HEK293T (cell line): ENCODE measurements around the gene MYH14.

ENCODE experiments used
- CTCF ChIA-PET: fragments of 350-600 bp; formaldehyde crosslinking; extraction: SDS; loops from one replicate; lab custom pipeline; 2021; ENCODE audit warnings: antibody characterized with exemption, inconsistent platforms; lab: Yijun Ruan, JAX
- POLR2A ChIA-PET: fragments of 350-600 bp; formaldehyde crosslinking; extraction: SDS; loops from one replicate; lab custom pipeline; 2020; ENCODE audit warnings: antibody characterized with exemption, inconsistent platforms; lab: Yijun Ruan, JAX
- DNase-seq: peaks from one replicate; pipeline ENCODE4 v3.0.0; 2012; ENCODE audit warnings: mixed read lengths; ENCODE audit errors: extremely low spot score
- ARNT ChIP-seq: fragments of 450-650 bp; IDR thresholded peaks from 2 replicates; pipeline ENCODE4 v1.6.1; 2017; ENCODE audit warnings: mild to moderate bottlenecking
- BHLHE40 ChIP-seq: fragments of 450-650 bp; IDR thresholded peaks from 2 replicates; pipeline ENCODE4 v1.6.1; 2016; ENCODE audit warnings: mild to moderate bottlenecking, moderate library complexity, borderline replicate concordance
- CTBP1 ChIP-seq: fragments of 450-650 bp; IDR thresholded peaks from 2 replicates; pipeline ENCODE4 v1.6.1; 2016; ENCODE audit warnings: borderline replicate concordance
- ELF4 ChIP-seq: fragments of 450-650 bp; IDR thresholded peaks from 2 replicates; pipeline ENCODE4 v1.6.1; 2017; ENCODE audit warnings: antibody characterized with exemption
- FOXA1 ChIP-seq: fragments of 450-650 bp; IDR thresholded peaks from 2 replicates; pipeline ENCODE4 v1.6.1; 2016; ENCODE audit warnings: mild to moderate bottlenecking
- FOXK2 ChIP-seq: fragments of 450-650 bp; IDR thresholded peaks from 2 replicates; pipeline ENCODE4 v1.6.1; 2016; ENCODE audit warnings: mild to moderate bottlenecking
- FOXM1 ChIP-seq: fragments of 450-650 bp; IDR thresholded peaks from 2 replicates; pipeline ENCODE4 v1.6.1; 2017; ENCODE audit warnings: mild to moderate bottlenecking, borderline replicate concordance
- HDGF ChIP-seq: fragments of 450-650 bp; IDR thresholded peaks from 2 replicates; pipeline ENCODE4 v1.6.1; 2017; ENCODE audit warnings: antibody characterized with exemption, borderline replicate concordance
- L3MBTL2 ChIP-seq: fragments of 450-650 bp; conservative IDR thresholded peaks from 2 replicates; pipeline ENCODE4 v1.6.1; 2016; ENCODE audit warnings: mild to moderate bottlenecking
- LEF1 ChIP-seq: fragments of 450-650 bp; IDR thresholded peaks from 2 replicates; pipeline ENCODE4 v1.6.1; 2017; ENCODE audit warnings: mild to moderate bottlenecking, borderline replicate concordance
- NFRKB ChIP-seq: fragments of 450-650 bp; IDR thresholded peaks from 2 replicates; pipeline ENCODE4 v1.6.1; 2016; ENCODE audit warnings: mild to moderate bottlenecking, moderate library complexity
- SP1 ChIP-seq: fragments of 450-650 bp; IDR thresholded peaks from 2 replicates; pipeline ENCODE4 v1.6.1; 2017
- SUZ12 ChIP-seq: fragments of 450-650 bp; IDR thresholded peaks from 2 replicates; pipeline ENCODE4 v1.6.1; 2016; ENCODE audit warnings: mild to moderate bottlenecking
- TARDBP ChIP-seq: fragments of 450-650 bp; IDR thresholded peaks from 2 replicates; pipeline ENCODE4 v1.6.1; 2016
- ZNF384 ChIP-seq: fragments of 450-650 bp; IDR thresholded peaks from 2 replicates; pipeline ENCODE4 v1.6.1; 2016
- TF ChIP-seq, protein P1 (sequence below): fragments of 450-650 bp; IDR thresholded peaks from 2 replicates; pipeline ENCODE4 v1.6.1; 2016

MYH14 gene

DNA sequence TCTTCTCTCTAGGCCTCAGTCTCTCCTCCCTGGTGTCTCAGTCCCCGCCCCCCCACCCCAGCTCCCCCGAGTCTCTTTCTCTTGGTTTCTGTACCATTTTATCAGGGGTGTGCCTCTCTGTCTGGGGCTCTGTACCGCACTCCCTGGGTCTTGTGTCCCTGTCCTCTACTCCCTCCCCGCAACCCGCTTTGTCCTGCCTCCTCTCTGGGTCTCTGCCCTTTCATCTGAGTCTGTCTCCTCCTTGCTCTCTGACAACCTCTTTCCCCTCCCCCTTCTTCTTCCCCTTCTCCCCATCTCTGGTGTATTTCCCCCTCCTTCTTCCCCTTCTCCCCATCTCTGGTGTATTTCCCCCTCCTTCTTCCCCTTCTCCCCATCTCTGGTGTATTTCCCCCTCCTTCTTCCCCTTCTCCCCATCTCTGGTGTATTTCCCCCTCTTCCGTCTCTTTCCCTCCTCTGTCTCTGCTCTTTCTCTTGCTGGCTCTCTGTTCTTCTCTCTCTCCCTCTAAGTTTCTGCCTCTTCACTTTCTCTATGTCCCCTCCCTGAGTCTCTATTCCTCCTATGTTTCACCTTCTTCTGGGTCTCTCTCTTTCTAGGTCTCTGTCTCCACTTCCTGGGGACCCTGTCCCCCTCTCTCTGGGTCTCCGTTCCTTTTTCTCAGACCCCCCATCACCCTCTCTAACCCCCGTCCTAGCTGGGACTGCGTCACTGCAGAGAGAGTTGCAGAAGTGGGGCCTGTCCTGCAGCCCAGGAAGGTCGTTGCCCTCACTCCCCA is 128.0 kb downstream of the MYH14 start:
- no peak for DNase-seq
- TF ChIP-seq SP1 (no peak), SUZ12 (no peak), ELF4 (no peak), CTBP1 (no peak), BHLHE40 (no peak), FOXK2 (no peak), HDGF (no peak), ZNF384 (no peak), FOXM1 (no peak), ARNT (no peak), NFRKB (no peak)
- ChIA-PET POLR2A (no interaction called here), CTCF (no interaction called here)

DNA sequence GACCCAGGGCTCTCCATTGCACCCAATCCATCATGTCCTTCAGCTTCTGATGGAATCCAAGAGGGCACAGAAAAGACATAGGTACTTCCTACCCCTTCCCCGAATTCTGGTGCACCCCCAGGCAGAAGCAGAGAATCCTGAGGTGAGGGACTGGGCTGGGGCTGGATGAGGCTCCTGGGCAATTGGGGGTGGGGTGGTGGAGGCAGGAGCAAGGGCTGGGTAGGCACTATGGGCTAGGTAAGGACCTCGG is 128.5 kb downstream of the MYH14 start:
- ChIA-PET CTCF (no interaction called here), POLR2A (no interaction called here)
- no peak for DNase-seq
- TF ChIP-seq TARDBP: no peak
- no peak for TF ChIP-seq BHLHE40
- TF ChIP-seq L3MBTL2: no peak
- TF ChIP-seq NFRKB: no peak
- TF ChIP-seq LEF1: no peak
- TF ChIP-seq SUZ12: no peak
- no peak for TF ChIP-seq SP1
- TF ChIP-seq FOXM1: no peak
- no peak for TF ChIP-seq FOXA1
- TF ChIP-seq CTBP1: no peak
- TF ChIP-seq, protein P1, sequence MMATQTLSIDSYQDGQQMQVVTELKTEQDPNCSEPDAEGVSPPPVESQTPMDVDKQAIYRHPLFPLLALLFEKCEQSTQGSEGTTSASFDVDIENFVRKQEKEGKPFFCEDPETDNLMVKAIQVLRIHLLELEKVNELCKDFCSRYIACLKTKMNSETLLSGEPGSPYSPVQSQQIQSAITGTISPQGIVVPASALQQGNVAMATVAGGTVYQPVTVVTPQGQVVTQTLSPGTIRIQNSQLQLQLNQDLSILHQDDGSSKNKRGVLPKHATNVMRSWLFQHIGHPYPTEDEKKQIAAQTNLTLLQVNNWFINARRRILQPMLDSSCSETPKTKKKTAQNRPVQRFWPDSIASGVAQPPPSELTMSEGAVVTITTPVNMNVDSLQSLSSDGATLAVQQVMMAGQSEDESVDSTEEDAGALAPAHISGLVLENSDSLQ: no peak
- TF ChIP-seq FOXK2: no peak
- TF ChIP-seq ZNF384: no peak
- TF ChIP-seq ELF4: no peak
- TF ChIP-seq ARNT: no peak
- TF ChIP-seq HDGF: no peak

DNA sequence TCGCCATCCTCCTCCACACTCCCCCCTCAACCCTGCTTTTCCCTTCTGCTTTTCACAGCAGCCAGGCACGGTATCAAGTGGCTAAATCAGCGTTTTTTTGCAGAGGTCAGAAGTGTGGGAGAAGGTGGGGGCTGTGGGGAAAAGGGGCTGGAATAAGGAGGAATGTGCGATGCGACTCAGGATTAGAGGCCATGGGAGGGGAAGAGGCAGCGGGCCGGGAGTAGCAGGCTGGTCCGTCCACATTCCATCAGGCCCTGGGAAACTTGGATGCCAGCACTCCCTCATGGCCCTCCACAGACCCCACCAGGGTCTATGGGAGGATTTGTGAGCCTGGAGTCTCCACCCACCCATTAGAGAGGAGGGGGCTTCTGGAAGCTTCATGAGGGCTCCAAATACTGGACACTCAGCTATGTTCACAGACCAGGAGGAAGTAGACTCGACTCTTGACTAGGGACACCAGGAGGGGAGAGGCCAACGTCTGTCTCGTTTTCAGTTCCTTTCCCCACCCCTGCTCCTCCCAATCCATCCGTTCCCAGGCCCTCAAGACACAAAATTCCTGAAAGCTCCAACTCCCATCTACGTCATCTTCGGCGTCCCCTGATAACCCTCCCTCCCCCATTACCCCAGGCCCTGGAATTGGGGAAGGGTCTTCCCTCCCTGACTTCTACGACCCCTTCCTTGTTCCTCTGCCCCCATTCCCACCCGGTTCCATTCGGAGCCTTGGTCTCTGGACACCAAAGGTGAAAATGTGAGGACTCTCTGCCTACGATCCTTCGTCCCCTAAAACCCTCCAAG is 129.0 kb downstream of the MYH14 start:
- ChIA-PET POLR2A (interaction anchor here (0.9 to 1.1 kb wide), 2 partner anchors 19 to 20 kb away, joined by 5 to 7 read pairs; no protein-coding TSS in a partner anchor), CTCF (no interaction called here)

GRCh38 chr19:50333235-50333736 is 129.9 kb downstream of the MYH14 start:
- POLR2A ChIA-PET: interaction anchor here (0.6 to 1.1 kb wide), 6 partner anchors 18 to 377 kb away, joined by 3 to 7 read pairs (median 4); no protein-coding TSS in a partner anchor
- CTCF ChIA-PET: no interaction called here
- no peak for TF ChIP-seq NFRKB
- no peak for TF ChIP-seq FOXM1
- TF ChIP-seq HDGF: no peak
- TF ChIP-seq SP1: no peak
- TF ChIP-seq L3MBTL2: no peak
- TF ChIP-seq ZNF384: no peak
- no peak for TF ChIP-seq LEF1
- TF ChIP-seq ARNT: no peak
- no peak for TF ChIP-seq BHLHE40
- TF ChIP-seq, protein P1: no peak
- no peak; the same call in 1 of the 2 replicates for TF ChIP-seq SUZ12
- no peak for TF ChIP-seq FOXA1
- no peak for TF ChIP-seq FOXK2
- TF ChIP-seq TARDBP: no peak
- peak; percentile 82 for DNase-seq

More for the DNA sequence above, 129.0 kb downstream of the MYH14 start:
- DNase-seq: no peak
- TF ChIP-seq HDGF: no peak
- TF ChIP-seq ELF4: no peak
- TF ChIP-seq, protein P1: no peak
- no peak for TF ChIP-seq CTBP1
- no peak for TF ChIP-seq NFRKB
- TF ChIP-seq FOXA1: no peak
- no peak for TF ChIP-seq FOXM1
- no peak for TF ChIP-seq ZNF384
- TF ChIP-seq SUZ12: no peak
- TF ChIP-seq FOXK2: no peak
- TF ChIP-seq BHLHE40: no peak
- no peak for TF ChIP-seq SP1
- no peak for TF ChIP-seq L3MBTL2
- TF ChIP-seq ARNT: no peak
- no peak for TF ChIP-seq LEF1
- TF ChIP-seq TARDBP: no peak

- ChIA-PET CTCF (no interaction called here), POLR2A (interaction anchor here (0.6 to 1.1 kb wide), 7 partner anchors 18 to 377 kb away, joined by 3 to 7 read pairs (median 3); partner anchors contain the start of gene POLD1)
- DNase-seq: peak; percentile 93
- TF ChIP-seq LEF1 (no peak), CTBP1 (no peak), HDGF (no peak), ELF4 (peak; percentile 53; the same call in 1 of the 2 replicates), SP1 (no peak), L3MBTL2 (peak; percentile 99), ZNF384 (no peak), NFRKB (no peak), FOXA1 (no peak), BHLHE40 (no peak), SUZ12 (no peak), TARDBP (peak; percentile 91), FOXK2 (no peak), ARNT (no peak)
- TF ChIP-seq, protein P1: peak; percentile 63; the same call in 1 of the 2 replicates
These were observed 130.6 kb downstream of the MYH14 start for GRCh38 chr19:50333737-50334617.
